NCI-H2029 treated with DMSO at 0.1 percent for 48 hours (cell line): ENCODE measurements around the gene DUSP19.

Source experiments
- DNase-seq: peaks from one replicate; lab custom pipeline; 2025; lab: John Stamatoyannopoulos, UW

DUSP19 gene

GRCh38 chr2:183068561-183068960 is 10.0 kb upstream of the DUSP19 start:
- no peak for DNase-seq

- DNase-seq, result no peak
Observed at GRCh38 chr2:183069174-183069573, 9.4 kb upstream of the DUSP19 start.

GRCh38 chr2:183070942-183071844 is 7.4 kb upstream of the DUSP19 start:
- peak; percentile 25 for DNase-seq

GRCh38 chr2:183072177-183072576 is 6.4 kb upstream of the DUSP19 start:
- no peak for DNase-seq

GRCh38 chr2:183078163-183078463 is 434 bp upstream of the DUSP19 start:
- DNase-seq, result no peak

- DNase-seq, result no peak
Observed at GRCh38 chr2:183079139-183079775, 710 bp downstream of the DUSP19 start.

- no peak for DNase-seq
Observed at GRCh38 chr2:183081911-183082310, 3.4 kb downstream of the DUSP19 start.

- DNase-seq, result no peak
Observed at GRCh38 chr2:183088061-183088460, 9.5 kb downstream of the DUSP19 start.

GRCh38 chr2:183089192-183089851 is 10.8 kb downstream of the DUSP19 start:
- DNase-seq, result peak; percentile 59

- no peak for DNase-seq
Observed at GRCh38 chr2:183091318-183091953, 12.9 kb downstream of the DUSP19 start.

GRCh38 chr2:183091954-183092345 is 13.4 kb downstream of the DUSP19 start:
- no peak for DNase-seq

- no peak for DNase-seq
Observed at GRCh38 chr2:183093857-183094657, 15.5 kb downstream of the DUSP19 start.

- no peak for DNase-seq
Observed at GRCh38 chr2:183105402-183106134, 27.0 kb downstream of the DUSP19 start.

- no peak for DNase-seq
Observed at GRCh38 chr2:183112577-183112976, 34.0 kb downstream of the DUSP19 start.

- DNase-seq, result no peak
Observed at GRCh38 chr2:183113630-183114029, 35.1 kb downstream of the DUSP19 start.

- DNase-seq, result no peak
Observed at GRCh38 chr2:183117226-183117625, 38.7 kb downstream of the DUSP19 start.

- DNase-seq, result no peak
Observed at GRCh38 chr2:183123117-183123958, 44.8 kb downstream of the DUSP19 start.

GRCh38 chr2:183123959-183124221 is 45.3 kb downstream of the DUSP19 start:
- DNase-seq, result no peak

GRCh38 chr2:183124222-183124956 is 45.8 kb downstream of the DUSP19 start, which contains the start of gene NUP35:
NUP35 (plus strand) TSS chr2:183124443; CDS start chr2:183124458, 15 bp downstream.
- DNase-seq, result peak; percentile 79

GRCh38 chr2:183124957-183125255 is 46.4 kb downstream of the DUSP19 start:
- DNase-seq, result no peak
